SK-MEL-5 (cell line): ENCODE data around the gene HTRA3. TPM values are rescaled to one million over a fixed set of nuclear protein-coding genes. Genes with fewer than 3 reads are reported as not detected.
A peak's percentile ranks its signal among the peaks of the same experiment; 100 is the strongest.

ENCODE experiments used
- DNase-seq: peaks from one replicate; pipeline ENCODE4 v3.0.0-alpha.2; 2016; ENCODE audit warnings: low read depth, low spot score
- in situ Hi-C: cut with HindIII; loops from 2 replicates; pipeline ENCODE4 v1.10.0; 2016; ENCODE audit warnings: low sequenced_read_pairs, high pct_unique_total_duplicates, low pct_unique_long_range_greater_than_20kb
- polyA plus RNA-seq, 2 experiments: library from polyadenylated mRNA; depleted of rRNA; stranded (reverse); fragments of >200 nt; gene quantifications; 2 replicates each; pipeline ENCODE4 v1.2.3, GENCODE V29; 2015
- total RNA-seq: library from RNA; depleted of rRNA; stranded (reverse); fragments of >200 nt; shearing (Covaris generic); gene quantifications from 2 replicates; pipeline ENCODE4 v1.2.3, GENCODE V29; 2014; rRNA removed

HTRA3 gene
- 0.05 TPM in 1 of 2 replicates, not detected in the other for total RNA-seq
- 0.10 TPM in 1 of 2 replicates, not detected in the other for polyA plus RNA-seq (2015; cell fraction: cytosol; rRNA removed)
- not detected in 2 replicates for polyA plus RNA-seq (2015; cell fraction: nucleus; rRNA removed)

DNA sequence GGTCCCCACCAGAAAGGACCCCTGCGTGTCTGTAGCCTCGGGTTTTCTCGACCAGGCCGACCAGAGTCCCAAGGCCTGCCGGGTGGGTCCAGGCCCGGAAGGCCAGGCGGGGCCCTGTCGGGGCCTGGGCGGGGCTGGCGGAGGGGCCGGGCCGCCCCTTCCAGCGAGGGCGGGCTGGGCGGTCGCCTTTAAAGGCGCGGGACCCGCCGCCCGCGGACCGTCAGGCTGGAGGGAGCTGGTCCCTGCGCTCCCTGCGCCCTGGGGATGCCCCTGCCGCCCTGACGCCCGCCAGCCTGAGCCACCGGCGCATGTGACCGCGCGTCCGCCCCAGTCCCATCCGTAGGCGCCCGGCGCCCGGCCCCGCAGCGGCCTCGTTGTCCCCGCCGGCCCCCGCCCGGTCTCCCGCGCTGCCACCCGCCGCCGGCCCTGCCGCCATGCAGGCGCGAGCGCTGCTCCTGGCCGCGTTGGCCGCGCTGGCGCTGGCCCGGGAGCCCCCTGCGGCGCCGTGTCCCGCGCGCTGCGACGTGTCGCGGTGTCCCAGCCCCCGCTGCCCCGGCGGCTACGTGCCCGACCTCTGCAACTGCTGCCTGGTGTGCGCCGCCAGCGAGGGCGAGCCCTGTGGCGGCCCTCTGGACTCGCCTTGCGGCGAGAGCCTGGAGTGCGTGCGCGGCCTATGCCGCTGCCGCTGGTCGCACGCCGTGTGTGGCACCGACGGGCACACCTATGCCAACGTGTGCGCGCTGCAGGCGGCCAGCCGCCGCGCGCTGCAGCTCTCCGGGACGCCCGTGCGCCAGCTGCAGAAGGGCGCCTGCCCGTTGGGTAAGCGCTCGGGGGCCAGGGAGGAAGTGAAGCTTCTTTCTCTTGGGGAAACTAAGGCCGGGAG, at the start of gene HTRA3:
Gene HTRA3 (plus strand): TSS at position 220 of the 883 bp plus-strand sequence. CDS start 215 bp downstream, at position 435.
- DNase-seq: no peak
- in situ Hi-C loops: no loop called here

DNA sequence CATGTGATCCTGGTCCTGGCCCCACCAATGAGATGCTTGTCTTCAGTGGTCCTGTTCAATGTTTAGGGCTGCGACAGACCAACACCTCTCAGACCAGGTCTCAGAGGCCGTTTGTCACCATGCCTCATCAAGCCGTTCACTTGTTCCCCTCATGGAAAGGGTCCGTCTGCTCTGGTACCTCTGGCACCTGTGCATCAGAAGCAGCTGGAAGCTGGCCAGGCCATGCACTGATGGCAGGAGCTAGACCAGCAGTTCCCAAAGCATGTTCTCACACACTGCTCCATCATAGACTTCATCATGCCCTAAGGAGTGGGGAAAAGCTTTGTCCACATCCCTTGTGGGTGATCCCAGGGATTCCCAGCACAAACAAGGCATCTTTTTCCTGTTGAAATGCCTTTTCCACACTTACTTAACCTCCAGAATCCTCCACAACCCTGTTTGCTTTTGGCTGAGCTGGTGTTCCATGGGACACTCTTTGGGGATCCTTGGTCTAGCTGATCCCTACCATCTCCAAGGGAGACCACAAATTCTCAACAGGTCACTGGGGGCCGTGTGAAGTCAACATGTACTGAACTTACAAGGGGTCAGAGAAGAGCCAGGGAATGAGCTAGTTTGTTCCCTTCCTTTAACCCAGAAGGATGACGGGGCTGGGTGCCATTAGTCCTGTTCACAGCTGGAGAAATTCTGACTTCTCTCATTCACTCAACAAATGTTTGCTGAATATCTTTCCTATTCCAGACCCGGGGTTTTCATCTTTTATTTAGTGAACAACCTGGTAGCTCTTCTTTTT, 48.7 kb upstream of the HTRA3 start:
- no peak for DNase-seq
- in situ Hi-C loops: no loop called here

DNA sequence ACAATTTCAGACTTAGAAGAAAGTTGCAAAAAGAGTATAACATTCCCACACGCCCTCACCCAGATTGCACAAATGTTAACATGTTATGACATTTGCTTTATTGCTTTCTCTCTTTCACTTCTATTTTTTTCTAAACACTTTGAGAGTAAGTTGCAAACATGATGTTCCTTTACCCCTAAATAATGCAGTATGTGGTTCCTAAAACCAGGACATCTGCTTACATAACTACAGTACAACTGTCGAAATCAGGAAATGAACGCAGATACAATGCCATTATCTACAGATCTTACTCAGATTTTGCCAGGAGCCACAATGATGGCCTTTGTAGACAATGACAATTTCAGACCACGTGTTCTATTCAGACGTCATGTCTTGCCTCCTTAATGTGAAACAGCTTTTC, 48.1 kb upstream of the HTRA3 start:
- in situ Hi-C loops: no loop called here
- DNase-seq: peak; percentile 95

DNA sequence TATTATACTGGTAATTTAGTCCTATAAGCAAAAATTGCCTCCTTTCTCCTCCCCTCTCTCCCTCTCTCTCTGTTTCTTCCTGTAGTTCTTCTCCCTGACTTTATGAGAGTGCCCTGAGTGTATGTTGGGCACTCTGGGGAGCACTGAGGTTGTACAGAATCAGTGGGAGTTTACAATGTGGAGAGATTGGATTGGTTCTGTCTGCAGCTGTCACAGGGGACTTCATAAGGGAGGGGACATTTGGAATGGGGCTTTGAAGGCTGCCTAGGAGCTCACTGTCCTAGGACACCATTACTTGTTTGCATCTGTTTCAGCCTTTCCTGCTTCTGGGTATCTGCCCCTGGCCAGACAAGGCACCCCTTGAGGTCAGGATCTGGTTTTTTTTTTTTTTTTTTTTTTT, 47.6 kb upstream of the HTRA3 start:
- in situ Hi-C loops: no loop called here
- peak; percentile 84 for DNase-seq

DNA sequence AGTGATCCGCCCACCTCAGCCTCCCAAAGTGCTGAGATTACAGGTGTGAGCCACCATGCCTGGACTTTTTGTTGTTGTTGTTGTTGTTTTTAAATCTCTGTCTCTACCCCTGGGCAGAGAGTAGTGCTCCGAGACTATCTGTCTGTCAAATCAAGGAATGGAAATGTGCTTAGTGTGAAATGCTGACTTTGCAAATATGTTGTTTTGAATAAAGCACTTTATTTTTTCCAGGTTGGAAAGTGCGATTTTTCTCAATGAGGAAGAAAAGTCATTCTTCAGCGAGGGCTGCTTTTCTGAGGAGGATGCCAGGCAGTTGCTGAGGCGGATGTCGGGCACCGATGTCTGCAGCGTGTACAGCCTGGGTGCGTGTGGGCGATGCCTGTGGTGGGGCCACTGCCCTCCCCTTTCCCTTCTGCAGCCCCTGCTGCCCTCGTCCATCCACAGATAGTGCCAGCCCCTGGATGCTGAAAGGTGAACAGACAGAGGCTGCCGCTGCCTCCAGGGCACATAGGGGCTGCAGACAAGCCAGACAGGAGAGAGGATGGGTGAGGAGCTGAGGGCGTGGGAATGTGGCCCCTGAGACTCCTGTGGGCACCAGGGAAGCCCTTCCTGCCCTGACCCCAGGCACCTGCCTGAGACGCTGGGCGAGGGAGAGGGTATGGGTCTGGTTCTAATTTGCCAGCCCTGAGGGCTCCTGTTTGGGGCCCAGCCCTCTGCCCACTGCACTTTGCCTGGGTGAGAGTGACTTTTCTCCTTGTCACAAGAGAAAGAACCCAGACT, 46.8 kb upstream of the HTRA3 start:
- no peak for DNase-seq
- in situ Hi-C loops: no loop called here

DNA sequence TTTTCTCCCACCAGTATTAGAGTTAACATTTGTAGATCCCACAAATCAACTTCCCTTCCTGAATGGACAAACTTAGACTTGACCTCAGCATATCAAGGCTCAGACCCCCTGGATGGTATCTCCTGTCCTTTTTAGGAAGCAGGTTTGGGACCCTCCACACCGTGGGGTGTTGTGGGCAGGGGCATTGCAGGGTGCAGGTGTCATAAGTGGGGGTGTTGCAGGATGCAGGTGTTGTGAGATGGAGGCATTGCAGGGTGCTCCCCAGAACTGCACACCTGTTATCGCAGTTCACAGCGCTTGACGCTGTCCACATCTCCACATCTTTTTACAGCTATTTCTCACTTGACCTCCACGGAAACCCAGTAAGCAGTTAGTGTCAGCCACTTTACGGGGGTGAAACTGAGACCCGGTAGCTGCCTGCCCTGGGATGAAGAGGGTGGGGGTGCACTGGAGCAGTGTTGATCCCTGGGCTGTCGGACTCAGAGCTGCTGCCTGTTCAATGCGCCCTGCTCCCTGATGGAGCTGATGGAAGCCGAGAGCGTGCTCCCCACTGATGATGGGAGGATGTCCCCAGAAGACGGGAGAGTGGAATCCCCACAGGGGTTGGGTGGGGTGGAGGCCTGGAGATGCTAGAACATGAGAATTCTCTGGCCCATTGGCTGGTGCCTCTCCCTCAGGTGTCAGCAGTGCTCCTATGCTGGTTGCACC, 45.1 kb upstream of the HTRA3 start:
- no peak for DNase-seq
- in situ Hi-C loops: no loop called here

DNA sequence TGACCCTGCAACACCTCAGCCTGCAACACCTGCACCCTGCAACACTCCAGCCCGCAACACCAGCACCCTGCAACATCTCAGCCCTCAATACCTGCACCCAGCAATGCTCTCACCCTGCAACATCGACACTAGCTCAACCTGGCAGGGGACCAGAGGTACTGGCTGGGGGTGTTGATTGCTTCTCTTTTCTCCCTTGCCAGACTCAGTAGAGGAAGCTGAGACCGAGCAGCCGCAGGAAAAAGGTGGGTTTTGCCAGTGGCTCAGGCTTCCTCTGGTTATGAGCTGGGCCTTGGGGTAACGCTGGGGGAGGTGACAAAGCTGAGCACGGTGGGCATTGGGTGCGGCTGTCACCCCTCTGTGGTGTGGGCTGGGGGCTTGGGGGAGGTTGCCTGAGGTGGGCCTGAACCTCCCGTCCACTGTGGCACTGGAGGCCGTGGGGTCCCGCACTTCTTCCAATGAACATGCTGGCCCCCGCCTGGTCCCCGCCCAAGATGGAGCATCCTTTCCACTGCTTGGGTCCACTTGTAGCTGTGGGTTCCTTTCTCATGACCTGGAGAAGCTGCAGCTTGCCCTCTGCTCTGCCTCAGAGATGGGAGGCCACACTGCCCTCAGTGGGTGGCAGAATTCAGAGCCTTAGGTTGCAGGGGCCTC, 44.5 kb upstream of the HTRA3 start:
- DNase-seq: no peak
- in situ Hi-C loops: no loop called here

DNA sequence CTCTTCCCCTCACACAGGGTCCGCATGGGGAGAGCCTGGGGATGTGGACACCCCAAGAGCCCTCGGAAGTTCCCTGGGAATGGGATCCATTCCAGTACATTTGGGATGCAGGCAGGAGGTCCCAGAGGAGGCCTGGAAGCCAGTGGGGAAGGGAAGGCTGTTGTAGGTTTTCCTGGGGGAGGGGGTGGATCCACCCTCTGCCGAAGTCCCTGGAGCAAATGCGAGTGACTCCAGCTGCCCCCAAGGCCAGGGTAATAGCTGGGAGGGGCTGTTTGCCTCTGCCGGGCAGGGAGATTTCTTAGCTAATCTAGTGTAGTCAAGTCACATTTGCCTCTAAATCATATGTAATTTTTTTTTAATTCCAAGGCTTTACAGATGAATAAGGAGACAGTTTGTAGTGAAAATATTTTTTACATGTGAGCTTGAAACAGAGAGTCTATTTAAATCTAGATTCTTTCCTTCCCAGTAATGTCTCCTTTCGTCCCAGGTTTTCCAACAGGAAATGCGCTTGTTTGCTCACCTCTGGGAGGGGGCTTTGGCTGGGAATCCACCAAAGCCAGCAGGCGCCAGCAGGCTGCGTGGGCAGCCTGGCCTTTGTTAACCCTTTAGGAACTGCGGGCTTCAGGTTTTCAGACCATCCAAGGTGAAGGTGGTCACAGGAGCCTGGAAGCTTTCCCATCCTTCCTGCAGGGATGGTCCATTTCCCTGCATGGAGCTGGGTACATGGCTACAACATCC, 43.7 kb upstream of the HTRA3 start:
- in situ Hi-C loops: no loop called here
- no peak for DNase-seq

DNA sequence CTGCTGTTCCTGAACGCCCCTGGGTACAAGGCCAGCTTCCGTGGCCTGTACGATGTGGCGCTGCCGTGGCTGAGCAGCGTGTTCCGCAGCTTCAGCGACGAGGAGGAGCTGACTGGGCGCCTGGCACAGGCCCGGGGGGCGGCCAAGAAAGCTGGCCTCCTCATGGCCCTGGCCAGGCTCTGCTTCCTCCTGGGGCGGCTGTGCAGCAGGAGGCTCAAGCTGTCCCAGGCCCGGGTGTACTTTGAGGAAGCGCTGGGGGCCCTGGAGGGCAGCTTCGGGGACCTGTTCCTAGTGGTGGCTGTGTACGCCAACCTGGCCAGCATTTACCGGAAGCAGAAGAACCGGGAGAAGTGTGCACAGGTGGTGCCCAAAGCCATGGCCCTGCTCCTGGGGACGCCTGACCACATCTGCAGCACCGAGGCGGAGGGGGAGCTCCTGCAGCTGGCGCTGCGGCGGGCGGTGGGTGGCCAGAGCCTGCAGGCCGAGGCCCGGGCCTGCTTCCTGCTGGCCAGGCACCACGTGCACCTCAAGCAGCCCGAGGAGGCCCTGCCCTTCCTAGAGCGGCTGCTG, 42.3 kb upstream of the HTRA3 start:
- in situ Hi-C loops: no loop called here
- DNase-seq: no peak

DNA sequence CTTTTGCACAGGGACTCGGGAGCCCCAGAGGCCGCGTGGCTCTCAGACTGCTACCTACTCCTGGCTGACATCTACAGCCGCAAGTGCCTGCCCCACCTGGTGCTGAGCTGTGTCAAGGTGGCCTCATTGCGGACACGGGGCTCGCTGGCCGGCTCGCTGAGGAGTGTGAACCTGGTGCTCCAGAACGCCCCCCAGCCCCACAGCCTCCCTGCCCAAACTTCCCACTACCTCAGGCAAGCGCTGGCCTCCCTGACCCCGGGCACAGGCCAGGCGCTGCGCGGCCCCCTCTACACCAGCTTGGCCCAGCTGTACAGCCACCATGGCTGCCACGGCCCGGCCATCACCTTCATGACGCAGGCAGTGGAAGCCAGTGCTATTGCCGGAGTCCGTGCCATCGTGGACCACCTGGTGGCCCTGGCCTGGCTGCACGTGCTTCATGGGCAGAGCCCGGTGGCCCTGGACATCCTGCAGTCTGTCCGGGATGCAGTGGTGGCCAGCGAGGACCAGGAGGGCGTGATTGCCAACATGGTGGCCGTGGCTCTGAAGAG, 41.7 kb upstream of the HTRA3 start:
- in situ Hi-C loops: no loop called here
- DNase-seq: no peak

DNA sequence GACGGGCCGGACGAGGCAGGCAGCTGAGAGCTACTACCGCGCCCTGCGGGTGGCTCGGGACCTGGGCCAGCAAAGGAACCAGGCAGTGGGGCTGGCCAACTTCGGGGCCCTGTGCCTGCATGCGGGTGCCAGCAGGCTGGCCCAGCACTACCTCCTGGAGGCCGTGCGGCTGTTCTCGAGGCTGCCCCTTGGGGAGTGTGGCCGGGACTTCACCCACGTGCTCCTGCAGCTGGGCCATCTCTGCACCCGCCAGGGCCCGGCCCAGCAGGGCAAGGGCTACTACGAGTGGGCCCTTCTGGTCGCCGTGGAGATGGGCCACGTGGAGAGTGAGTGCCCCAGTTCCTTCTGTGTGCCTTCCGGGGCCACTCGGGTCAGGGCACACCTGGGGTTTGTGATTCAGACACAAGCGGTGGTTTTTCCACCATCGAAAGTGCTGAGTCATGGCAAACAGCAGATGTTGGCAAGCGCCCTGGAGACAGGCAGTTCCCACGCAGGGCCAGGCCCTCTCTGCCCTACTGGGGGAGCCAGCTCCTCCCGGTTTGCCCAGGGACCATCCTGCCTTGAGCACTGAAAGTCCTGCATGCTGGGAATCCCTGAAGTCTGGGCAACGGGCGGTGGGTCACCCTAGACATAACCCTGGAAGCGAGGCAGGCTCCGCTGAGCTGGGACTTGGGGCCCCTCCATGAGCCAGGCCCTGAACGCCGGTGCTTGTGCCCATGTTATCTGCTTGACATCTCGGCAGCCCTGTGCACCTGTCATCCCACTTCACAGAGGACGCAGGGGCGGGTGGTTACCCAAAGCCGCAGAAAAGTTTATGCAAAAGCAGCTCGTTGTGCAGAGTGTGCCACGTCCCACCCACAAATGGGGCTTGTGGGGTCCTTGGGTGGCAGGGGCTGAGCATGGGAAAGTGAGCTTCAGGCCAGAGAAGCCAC, 41.0 kb upstream of the HTRA3 start:
- in situ Hi-C loops: no loop called here
- no peak for DNase-seq

DNA sequence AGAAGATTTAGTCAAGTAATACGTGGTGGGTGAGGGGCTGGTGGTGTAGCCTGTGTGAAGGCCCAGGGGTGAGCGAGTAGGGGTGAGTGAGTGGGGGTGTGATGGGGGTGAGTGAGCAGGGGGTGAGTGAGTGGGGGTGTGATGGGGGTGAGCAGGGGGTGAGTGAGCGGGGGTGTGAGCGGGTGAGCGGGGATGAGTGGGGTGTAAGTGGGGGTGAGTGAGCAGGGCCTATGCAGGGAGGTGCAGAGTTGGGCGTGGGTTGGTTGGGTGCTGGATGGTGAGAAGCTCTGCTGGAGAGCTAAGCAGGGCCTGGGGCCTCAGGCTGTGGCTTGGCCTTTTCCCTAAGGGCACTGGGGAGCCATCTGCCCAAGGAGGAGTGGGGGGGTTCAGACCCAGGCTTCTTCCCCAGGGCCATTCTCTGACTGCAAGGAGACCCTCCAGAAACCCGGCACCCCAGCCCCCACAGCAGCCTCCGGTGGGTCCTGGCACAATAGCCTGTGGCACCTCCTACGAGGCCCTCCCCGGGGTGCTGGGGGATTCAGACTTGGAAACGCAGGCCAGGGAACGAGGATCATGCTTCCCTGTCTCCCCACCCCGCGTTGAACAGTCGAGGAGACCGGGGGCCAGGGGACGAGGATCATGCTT, 40.1 kb upstream of the HTRA3 start:
- DNase-seq: no peak
- in situ Hi-C loops: no loop called here

DNA sequence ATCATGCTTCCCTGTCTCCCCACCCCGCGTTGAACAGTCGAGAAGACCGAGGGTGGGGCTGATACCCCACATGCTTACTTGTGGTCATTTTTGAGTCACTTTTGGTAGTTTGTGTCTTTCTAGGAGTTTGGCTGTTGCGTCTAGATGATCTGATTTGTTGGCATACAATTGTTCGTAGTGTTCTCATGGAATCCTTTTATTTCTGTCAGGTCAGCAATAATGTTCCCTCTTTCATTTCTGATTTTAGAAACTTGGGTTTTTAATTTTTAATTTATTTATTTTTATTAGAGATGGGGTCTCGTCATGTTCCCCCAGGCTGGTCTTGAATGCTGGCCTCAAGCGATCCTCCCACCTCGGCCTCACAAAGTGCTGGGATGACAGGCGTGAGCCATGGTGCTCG, 39.5 kb upstream of the HTRA3 start:
- DNase-seq: no peak
- in situ Hi-C loops: no loop called here

DNA sequence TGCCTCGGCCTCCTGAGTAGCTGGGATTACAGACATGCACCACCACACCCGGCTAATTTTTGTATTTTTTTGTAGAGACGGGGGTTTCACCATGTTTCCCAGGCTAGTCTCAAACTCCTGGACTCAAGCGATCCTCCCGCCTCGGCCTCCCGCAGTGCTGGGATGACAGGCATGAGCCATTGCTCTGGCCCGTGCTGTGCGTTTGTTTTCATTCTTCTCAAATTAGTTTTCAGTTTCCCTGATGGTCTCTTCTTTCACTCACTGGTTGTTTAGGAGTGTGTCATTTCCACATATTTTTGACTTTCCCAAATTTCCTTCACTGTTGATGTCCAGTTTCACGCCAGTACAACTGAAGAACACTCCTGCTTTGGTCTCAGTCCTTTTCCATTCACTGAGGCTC, 38.7 kb upstream of the HTRA3 start:
- in situ Hi-C loops: no loop called here
- DNase-seq: no peak
